ENCODE data around the gene PANK4.

The PANK4 gene

DNA sequence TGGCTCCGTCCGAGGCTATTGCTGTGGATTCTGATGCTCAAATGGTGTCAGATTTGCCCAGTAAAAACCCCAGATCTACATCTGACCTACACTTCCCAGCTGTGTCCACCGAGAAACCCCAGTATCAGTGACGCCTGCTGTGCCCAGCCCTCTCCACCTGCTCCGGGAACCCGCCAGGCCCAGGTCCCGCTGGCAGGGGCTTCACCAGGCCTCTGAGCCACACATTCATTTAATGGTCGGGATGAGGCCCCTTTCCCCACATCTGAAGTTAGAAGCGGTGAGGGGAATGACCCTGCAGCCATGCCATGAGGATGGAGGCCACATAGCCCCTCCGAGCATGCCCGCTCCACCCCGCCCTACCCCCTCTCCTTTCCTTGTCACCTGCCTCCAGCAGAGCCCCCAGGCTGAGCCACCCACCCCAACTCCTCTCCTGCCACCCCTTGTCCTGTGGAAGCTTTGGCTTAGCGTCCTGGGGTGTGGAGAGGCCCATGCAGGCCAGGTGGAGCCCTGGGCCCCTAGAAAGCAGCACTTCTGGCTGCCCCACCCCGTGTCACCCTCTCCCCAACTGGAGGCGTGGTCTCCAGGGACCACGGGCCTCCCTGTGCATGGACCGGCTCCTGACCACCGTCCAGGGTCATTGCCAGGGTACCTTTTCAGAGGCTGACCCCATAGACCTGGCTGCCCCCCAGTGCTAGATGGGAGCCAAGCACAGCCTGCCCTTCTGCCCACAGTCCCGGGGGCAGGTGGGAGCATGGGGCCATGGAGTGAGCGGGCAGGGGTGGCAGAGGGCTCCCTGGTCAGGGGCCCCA, 37.8 kb upstream of the PANK4 start:
- H3K4me1 ChIP-seq, result no peaks in the 10 kb centered on the region
- intact Hi-C loops (cut with DNase I; ENCODE audit: low total_unique reads), result no loop called here
- no peak for DNase-seq
- no peak overlapping the region for H3K4me3 ChIP-seq
- peaks cover 0 to 25% of the 10 kb centered on the region in 2 donors for H3K27me3 ChIP-seq
- no peak for TF ChIP-seq CTCF (IDR thresholded peaks at IDR 0.05)
- peaks cover 0 to 45% (median 33%) of the 10 kb centered on the region in 3 donors for H3K36me3 ChIP-seq
- H3K27ac ChIP-seq, result no peak overlapping the region
- H3K9me3 ChIP-seq, result no peaks in the 10 kb centered on the region

DNA sequence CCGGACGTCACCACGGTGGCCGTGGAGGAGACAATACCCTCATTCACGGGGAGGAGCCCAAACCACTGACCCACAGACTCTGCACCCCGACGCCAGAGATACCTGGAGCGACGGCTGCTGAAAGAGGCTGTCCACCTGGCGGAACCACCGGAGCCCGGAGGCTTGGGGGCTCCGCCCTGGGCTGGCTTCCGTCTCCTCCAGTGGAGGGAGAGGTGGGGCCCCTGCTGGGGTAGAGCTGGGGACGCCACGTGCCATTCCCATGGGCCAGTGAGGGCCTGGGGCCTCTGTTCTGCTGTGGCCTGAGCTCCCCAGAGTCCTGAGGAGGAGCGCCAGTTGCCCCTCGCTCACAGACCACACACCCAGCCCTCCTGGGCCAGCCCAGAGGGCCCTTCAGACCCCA, 36.8 kb upstream of the PANK4 start:
- intact Hi-C loops (cut with DNase I; ENCODE audit: low total_unique reads), result no loop called here
- H3K36me3 ChIP-seq, result peaks cover 0 to 55% (median 33%) of the 10 kb centered on the region in 3 donors
- H3K4me3 ChIP-seq, result no peak overlapping the region
- DNase-seq, result no peak
- peaks cover 0 to 25% of the 10 kb centered on the region in 2 donors for H3K27me3 ChIP-seq
- no peak overlapping the region for H3K27ac ChIP-seq
- no peaks in the 10 kb centered on the region for H3K9me3 ChIP-seq
- TF ChIP-seq CTCF (IDR thresholded peaks at IDR 0.05), result no peak
- peaks cover 0 to 2% (median 0%) of the 10 kb centered on the region in 4 donors for H3K4me1 ChIP-seq

GRCh38 chr1:2561898-2562895, 35.8 kb upstream of the PANK4 start:
- H3K27me3 ChIP-seq, result peaks cover 0 to 20% of the 10 kb centered on the region in 2 donors
- H3K9me3 ChIP-seq, result no peaks in the 10 kb centered on the region
- no peak overlapping the region for H3K4me3 ChIP-seq
- TF ChIP-seq CTCF (IDR thresholded peaks at IDR 0.05), result peak; percentile 7 to 15
- H3K36me3 ChIP-seq, result peaks cover 0 to 58% (median 33%) of the 10 kb centered on the region in 3 donors
- intact Hi-C loops (cut with DNase I; ENCODE audit: low total_unique reads), result no loop called here
- DNase-seq, result no peak
- H3K4me1 ChIP-seq, result peaks cover 0 to 12% (median 7%) of the 10 kb centered on the region in 4 donors
- H3K27ac ChIP-seq, result no peak overlapping the region

DNA sequence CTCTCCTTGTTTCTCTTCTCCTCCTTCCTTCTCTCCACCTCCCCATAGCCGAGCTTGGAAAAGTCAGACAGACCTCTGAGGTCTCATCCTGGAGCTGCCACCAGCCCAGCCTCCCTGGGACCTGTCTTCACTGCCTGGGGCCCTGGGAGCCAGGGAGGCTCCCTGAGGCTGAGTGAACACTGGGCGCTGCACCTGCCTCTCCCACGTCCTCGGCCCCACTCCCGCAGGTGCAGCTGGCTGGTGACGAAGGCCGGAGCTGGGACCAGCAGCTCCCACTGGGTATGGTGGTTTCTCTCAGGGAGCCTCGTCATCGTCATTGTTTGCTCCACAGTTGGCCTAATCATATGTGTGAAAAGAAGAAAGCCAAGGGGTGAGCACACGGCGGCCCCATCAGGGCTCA, 35.0 kb upstream of the PANK4 start:
- peaks cover 0 to 58% (median 33%) of the 10 kb centered on the region in 3 donors for H3K36me3 ChIP-seq

More for the DNA sequence above, 35.0 kb upstream of the PANK4 start:
- H3K9me3 ChIP-seq, result no peaks in the 10 kb centered on the region
- no peak overlapping the region for H3K27ac ChIP-seq
- intact Hi-C loops (cut with DNase I; ENCODE audit: low total_unique reads), result no loop called here
- DNase-seq, result no peak
- TF ChIP-seq CTCF (IDR thresholded peaks at IDR 0.05), result no peak
- H3K4me3 ChIP-seq, result no peak overlapping the region
- peaks cover 0 to 19% (median 14%) of the 10 kb centered on the region in 4 donors for H3K4me1 ChIP-seq
- H3K27me3 ChIP-seq, result peaks cover 0 to 13% of the 10 kb centered on the region in 2 donors
